Hepatic stellate cell (primary cell): Measurements from ENCODE around the gene NME1.
"Not testable (repeated sequence)": the region's sequence is repeated elsewhere in the genome, so short reads cannot be mapped to it uniquely, and the experiment has no call there.

ENCODE experiments used
- DNase-seq: peaks from one replicate; pipeline ENCODE4 v3.0.0; 2011; ENCODE audit warnings: low spot score

Gene NME1

GRCh38 chr17:51144266-51145022 lies 8.9 kb upstream of the NME1 start:
- DNase-seq = no peak

DNA sequence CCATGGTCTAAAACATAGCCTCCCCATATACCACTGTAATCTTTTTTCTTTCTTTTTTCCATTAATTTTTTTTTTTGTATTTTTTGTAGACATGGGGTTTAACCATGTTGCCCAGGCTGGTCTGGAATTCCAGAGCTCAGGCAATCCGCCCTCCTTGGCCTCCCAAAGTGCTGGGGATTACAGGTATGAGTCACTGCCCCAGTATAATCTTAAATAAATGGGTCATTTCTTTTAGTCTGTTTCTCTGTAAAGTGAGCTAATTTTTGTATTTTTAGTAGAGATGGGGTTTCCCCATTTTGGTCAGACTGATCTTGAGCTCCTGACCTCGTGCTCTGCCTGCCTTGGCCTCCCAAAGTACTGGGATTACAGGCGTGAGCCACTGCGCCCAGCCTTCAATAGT lies 5.7 kb upstream of the NME1 start:
- DNase-seq = no peak

GRCh38 chr17:51149163-51149562 lies 4.2 kb upstream of the NME1 start:
- no peak for DNase-seq

- DNase-seq = no peak
Observed at GRCh38 chr17:51150932-51151331, 2.4 kb upstream of the NME1 start.

GRCh38 chr17:51152766-51153209 lies 571 bp upstream of the NME1 start:
- DNase-seq = peak; percentile 22

GRCh38 chr17:51154176-51154575 lies 817 bp downstream of the NME1 start:
- DNase-seq = no peak

DNA sequence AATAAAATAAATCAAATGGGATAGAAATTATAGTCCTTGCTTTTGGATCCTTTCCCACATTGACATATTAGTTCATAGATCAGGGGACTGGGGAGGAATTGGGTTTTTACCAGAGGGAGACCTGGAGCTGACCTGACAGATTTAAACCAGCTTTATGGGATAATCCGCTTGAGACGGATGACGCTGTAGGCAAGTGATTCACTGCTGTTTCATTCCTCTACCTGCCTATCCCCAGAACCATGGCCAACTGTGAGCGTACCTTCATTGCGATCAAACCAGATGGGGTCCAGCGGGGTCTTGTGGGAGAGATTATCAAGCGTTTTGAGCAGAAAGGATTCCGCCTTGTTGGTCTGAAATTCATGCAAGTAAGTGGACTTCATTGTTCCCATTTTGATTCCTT lies 2.1 kb downstream of the NME1 start:
- DNase-seq = no peak

- DNase-seq = no peak
Observed at GRCh38 chr17:51159604-51160003, 6.2 kb downstream of the NME1 start.

- DNase-seq = no peak
Observed at GRCh38 chr17:51161541-51161940, 8.2 kb downstream of the NME1 start.

DNA sequence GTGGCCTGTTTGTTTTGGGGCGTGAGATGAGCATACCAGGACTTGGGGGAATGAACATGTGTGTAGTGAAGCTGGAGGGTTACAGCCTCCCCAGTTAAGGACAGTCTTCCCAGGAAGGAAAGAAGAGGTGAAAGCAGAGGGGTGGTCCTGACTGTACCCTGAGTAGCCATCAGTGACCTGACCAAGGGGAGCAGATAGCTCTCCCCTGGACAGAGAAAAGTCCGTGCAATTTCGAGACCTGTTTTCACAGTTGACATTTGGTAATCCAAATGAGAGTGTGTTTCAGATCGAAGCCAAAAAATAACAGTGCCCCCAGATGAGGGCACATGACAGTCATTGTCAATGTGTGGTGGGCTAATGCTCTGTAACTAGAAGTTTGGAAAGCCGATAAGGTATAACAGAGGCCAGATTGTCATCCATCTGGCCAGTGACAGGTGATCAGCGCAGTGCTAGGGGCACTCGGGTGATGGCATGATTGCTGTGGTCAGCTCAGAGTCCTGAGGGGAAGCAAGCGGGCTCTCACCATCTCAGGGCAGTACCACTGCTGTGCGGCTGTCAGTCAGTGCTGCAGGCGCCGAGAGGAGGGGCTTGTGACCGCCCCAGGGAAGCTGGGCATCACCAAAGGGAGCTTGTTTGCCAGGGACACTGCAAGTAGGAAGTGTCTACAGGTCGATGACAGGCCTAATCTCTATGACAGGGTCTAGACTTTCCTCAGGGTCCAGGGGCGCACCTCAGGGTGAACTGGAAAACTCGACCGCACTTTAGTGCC lies 11.7 kb downstream of the NME1 start:
- DNase-seq = no peak

DNA sequence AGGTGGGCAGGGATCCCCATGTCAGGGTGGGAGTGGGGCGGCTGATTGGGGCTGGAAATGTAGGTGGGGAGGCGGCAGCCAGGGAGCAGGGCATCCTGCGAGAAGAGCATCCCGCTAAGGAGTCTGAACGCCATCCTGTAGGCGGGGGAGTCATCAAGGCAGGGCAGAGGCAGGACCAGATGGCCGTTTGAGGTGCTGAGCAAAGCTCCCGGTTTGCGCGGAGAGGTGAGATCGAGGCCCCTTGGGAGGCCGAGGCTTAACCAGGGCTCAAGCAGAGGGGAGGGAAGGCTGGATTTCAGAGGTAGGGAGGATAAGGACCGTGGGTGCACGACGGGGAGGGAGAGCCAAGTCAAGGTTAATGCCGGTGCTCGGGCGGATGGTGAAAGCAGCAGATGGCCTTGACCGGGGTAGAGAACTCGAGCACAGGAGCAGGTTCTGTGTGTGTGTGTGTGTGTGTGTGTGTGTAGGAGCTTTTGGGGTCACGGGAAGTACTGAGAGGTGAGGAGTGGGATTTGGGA lies 12.4 kb downstream of the NME1 start:
- no peak for DNase-seq

DNA sequence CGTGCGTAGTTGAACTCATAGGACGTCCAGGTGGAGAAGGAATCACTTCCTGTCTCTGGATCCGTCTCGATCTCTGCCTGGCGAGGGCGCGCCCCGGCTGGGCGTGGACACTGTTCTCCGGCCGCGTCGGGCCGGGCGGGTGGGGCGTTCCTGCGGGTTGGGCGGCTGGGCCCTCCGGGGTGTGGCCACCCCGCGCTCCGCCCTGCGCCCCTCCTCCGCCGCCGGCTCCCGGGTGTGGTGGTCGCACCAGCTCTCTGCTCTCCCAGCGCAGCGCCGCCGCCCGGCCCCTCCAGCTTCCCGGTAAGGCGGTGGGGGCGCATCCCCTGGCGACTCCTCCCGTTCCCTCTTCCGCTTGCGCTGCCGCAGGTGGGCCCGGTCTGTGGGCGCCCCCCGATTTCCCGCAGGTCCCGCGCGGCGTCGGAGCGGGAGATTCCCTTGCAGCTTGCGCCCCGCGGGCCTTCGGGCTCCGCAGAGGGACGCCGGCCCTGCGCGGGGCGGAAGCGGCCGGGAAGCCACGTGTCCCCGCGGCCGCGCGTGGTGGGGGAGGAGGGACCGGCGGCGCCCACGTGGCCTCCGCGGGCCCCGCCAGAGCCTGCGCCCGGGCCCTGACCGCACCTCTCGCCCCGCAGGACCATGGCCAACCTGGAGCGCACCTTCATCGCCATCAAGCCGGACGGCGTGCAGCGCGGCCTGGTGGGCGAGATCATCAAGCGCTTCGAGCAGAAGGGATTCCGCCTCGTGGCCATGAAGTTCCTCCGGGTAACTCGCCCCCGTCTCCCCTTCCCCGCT lies 13.0 kb downstream of the NME1 start, which contains the start of gene NME2:
Gene NME2, plus strand, starts transcription at position 214 of the 789 bp plus-strand sequence. Its CDS starts 420 bp downstream, at position 634.
- peak; percentile 94 for DNase-seq

GRCh38 chr17:51166987-51167931 lies 13.9 kb downstream of the NME1 start:
- peak; percentile 81 for DNase-seq

DNA sequence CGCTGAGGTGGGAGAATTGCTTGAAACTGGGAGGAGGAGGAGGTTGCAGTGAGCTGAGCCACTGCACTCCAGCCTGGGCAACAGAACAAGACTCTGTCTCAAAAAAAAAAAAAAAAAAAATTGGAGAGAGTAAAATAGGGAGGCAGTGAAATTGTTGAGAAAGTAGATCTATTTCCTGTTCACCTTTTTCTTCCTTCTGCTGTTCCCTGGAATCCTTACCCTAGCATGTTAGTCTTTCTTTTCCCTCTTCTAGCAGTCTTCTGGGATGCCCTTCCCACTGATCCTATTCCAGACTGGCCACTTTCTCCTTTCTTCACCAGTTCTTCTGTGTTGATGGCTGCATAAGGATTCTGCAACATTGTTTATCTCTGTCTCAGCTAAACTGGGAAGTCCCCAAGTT lies 16.0 kb downstream of the NME1 start:
- DNase-seq = no peak

DNA sequence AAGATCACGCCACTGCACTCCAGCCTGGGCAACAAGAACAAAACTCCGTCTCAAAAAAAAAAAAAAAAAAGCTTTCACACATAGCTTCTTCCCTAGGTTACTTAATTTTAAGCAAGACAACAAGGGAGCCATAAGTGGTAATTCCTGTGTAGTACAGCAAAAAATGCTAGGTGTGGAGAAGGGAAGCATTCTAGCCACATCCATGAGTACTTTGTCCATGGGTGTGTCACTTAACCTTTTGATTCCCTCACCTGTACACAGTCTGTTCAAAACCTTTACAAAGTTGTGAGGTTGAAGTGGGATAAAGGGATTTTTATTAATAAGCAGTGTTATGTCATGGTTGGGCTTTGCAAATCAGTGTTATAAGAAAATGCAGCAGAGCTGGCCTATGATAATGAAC lies 17.4 kb downstream of the NME1 start:
- no peak for DNase-seq

DNA sequence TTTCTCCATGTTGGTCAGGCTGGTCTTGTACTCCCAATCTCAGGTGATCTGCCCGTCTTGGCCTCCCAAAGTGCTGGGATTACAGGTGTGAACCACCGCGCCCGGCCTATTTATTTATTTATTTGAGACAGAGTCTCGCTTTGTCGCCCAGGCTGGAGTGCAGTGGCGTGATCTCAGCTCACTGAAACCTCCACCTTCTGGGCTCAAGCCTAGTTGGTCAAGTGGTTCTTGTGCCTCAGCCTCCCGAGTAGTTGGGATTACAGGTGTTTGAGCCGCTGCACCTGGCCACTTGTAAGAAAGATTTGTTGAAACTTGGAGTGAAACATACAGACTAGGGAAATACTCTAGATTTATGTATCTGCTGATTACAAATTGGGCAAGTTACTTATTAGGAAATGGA lies 18.7 kb downstream of the NME1 start:
- not testable (repeated sequence) for DNase-seq

DNA sequence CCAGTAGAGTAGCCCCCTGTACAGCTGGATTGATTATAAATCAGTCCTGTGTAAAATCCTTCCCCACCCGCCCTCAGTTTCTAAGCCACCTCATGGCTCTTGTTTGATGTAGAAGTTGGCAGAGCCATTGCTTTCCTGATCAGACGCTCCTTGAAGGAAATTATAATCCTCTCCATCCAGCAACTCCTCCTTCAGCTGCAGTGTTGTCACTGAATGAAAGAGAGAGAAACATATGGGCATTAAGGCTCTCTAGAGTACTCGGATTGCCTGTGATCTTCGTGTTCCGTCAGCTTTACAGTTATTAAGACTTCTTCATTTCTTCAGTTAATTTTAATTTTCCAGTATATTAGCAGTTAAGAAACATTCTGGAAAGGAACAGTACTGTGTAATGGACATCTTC lies 27.1 kb downstream of the NME1 start:
- DNase-seq = no peak

DNA sequence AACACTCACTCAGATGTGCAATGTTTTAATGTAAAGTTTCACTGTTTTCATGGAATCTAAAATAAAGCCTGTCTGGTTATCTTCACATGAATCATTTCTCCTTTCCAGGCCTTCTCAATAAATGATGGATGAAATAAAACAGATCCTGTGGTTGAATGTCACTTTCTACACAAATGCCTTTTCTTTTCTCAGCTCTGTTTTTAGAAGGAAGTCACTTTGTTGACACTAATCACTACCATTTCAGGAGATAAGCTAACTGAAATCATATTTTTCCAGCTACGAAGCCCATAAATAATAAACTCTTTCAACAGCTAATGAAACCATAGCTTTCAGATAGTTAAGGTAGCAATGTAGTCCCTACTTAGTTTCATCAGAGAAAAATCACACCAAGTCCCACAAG lies 30.8 kb downstream of the NME1 start:
- DNase-seq = no peak

DNA sequence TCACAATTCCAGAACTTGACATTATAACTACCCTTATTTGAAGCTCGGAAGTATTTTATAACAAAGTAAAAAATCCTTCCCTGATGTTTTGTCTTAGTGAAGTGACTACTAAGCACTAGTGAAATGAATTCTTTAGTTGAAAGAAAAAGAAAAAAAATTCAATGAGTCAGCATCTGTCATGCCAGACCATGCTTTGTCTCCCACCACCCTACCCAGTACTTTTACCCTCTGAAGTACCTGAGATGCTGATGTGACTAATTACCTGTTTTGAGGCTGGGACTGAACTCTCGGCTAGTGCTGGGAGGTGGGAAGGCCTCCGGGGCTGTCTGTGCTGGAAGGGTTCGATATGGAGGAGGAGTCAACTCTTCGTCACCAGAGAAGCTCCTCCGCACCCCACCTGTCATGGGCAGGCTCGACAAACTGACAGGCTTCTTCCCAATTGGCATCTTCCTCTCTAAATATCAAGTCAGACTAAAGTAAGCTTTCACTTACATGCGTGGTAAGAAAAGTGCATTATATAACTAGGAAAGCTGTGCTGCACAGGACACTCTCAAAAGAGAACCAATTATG lies 32.5 kb downstream of the NME1 start:
- no peak for DNase-seq

DNA sequence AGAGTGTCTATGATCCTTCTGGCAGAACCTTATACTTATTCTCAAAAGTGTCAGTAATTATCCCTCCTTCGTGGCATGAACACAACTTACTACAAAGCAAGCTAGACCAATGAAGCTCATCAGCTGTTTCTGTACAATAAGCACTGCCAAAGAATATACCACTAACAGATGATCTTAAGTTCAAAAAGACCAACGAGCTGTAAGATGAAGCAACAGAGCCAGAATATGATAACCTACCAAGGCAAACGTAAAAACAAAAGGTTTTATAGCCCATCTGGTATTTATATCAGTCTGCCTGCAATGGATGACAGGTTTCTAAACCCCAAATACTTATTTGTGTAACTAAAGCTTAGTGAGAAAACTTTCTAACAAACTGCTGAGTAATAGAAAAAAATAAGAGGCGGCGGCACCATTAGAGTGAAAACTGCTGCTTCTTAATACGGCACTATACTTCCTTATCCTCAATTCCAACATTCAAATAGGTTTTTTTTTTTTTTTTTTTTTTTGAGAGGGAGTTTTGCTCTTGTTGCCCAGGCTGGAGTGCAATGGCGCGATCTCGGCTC lies 35.0 kb downstream of the NME1 start:
- DNase-seq = no peak

GRCh38 chr17:51189162-51189561 lies 35.8 kb downstream of the NME1 start:
- no peak for DNase-seq
